Germinal center (tissue), 1 donor: ENCODE data around the gene ABCA13.

Experiments
- DNase-seq: peaks from one replicate; pipeline ENCODE4 v3.0.0; 2012; ENCODE audit warnings: mixed read lengths, low spot score

ABCA13 gene

GRCh38 chr7:48518092-48518491 lies 346.8 kb downstream of the ABCA13 start:
- no peak for DNase-seq

- no peak for DNase-seq
Measured at GRCh38 chr7:48522692-48523091, 351.4 kb downstream of the ABCA13 start.

- no peak for DNase-seq
Measured at GRCh38 chr7:48525736-48526732, 354.8 kb downstream of the ABCA13 start.

DNA sequence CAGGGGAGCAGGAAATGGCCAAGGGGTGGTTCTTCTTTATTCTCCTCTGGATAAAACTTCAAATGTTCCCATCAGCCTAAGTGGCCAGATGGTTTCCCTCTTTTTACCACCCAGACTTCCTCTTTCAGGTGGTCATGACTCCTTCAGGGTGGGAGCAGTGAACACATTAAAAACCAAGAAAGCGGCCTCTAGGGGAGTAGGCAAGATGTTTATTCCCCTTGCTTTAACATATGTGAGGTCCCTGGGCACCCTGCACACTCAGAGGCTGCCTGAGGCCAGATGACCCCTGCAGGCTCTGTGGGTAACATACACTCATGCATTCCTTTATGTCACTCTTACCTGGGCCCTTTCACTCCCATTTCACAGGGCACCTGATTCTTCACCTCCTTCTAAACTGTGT lies 357.4 kb downstream of the ABCA13 start:
- DNase-seq, result no peak

GRCh38 chr7:48537561-48537960 lies 366.3 kb downstream of the ABCA13 start:
- no peak for DNase-seq

DNA sequence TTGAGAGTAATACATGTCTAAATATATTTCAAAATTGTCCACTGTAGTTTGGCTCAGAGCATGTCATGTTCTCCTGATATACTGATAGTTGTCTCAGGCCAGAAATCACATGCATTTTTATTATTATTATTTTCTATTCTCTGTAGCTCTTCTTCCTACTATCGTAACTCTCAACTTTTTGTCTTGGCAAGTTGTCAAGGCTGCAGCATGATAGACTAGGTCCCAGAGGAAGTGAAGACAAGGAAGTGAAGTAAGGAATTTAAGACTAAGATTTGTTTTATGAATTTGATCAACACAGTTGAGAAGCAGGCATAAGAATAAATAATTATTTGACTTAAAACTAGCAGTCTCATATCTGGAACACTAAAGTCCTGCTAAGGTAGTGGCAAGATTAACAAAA lies 369.5 kb downstream of the ABCA13 start:
- no peak for DNase-seq

- DNase-seq, result no peak
Measured at GRCh38 chr7:48548667-48549066, 377.4 kb downstream of the ABCA13 start.

DNA sequence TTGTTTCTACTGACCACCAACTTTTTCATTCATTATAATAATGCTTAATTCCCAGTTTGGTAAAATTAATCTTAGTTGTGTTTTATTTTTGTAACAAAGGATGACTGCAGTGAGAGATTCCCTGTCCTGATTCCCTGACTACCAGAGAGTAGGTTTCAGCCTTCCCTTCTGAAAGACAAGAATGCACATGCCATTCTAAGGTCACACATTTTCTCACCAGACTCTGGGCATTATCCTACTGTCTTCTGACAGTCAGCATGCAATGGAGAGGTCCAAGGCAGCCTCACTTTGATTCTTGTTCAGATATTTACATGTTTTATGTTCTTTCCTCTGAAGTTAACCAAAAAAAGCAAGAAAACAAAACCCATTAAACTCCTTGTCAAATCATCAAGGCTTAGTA lies 380.4 kb downstream of the ABCA13 start:
- DNase-seq, result no peak

GRCh38 chr7:48563334-48563733 lies 392.1 kb downstream of the ABCA13 start:
- DNase-seq, result no peak

GRCh38 chr7:48575516-48575915 lies 404.3 kb downstream of the ABCA13 start:
- no peak for DNase-seq

DNA sequence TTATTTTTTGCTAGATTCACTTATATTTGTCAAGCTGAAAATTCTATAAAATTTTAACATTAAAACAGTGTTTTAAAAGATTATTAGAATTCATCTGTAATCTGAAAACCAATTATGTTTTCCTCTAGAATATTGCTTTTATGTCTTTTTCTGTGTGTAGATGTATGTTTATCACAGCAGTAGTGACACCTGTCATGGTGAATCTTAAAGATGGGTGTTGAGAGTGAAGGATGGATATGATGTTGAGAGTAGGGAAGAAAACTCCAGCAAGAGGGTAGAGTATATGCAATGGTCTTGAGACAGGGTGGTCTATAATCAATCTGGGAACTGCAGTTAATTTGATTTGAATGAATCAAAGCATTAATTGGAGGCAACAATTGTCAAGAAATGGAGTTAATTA lies 416.2 kb downstream of the ABCA13 start:
- DNase-seq, result no peak

DNA sequence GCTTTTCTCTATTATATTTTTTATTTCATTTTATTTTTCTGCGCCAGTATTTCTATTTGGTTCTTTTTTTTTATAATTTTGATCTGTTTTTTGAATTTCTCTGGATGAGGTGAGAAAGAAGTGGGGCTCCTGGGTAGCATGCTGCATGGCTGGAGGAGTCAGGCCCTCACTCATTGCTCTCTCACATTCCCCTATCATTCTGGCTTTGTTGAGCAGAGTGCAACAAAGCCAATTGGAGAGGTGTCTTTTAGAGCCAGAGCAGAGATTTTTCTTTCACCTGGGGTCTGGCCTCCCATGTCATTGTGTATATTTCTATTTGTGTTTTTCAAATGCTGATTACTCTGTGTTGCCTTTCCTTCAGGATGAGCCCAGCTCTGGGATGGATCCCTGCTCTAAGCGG lies 423.1 kb downstream of the ABCA13 start:
- no peak for DNase-seq

- DNase-seq, result no peak
Measured at GRCh38 chr7:48595756-48596155, 424.5 kb downstream of the ABCA13 start.

- no peak for DNase-seq
Measured at GRCh38 chr7:48610705-48611104, 439.4 kb downstream of the ABCA13 start.

GRCh38 chr7:48611993-48612392 lies 440.7 kb downstream of the ABCA13 start:
- DNase-seq, result no peak

DNA sequence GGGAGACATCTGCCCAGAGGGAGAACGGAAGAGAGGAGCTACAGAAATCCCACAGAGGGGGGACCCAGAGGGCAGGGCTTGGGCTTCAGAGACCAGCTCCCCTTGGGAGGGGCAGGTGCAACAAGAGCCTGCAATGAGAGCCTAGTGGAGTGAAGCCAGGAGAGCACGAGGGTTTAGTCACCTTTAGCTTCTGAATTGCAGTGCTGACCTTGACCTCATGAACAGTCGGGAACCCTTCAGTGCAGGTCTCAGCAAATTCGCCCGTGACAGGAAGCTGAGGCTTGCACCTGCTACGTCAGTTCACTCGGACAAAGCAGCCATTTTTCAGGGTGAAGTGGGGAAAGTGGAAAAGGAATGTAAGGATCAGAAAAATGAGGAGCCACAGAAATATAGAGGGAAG lies 446.2 kb downstream of the ABCA13 start:
- no peak for DNase-seq

DNA sequence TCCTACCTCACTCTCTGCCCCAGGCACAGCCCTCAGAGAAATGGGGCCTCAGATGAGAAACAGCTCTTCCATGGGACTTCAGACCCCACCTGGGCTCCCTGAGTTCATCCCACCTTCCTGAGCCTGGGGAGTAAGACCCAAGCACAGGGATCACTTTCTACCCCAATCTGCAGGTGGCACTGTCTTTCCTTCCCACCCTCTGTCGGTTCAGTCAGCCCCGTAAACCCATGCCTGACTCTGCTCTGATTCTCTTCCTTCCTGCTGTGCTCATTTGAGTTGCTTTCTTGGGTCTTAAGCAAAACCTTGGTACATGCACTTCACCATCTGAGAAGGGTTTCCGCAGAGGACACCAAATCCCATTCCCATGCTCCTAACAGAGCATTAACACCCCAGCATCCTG lies 446.7 kb downstream of the ABCA13 start:
- no peak for DNase-seq

DNA sequence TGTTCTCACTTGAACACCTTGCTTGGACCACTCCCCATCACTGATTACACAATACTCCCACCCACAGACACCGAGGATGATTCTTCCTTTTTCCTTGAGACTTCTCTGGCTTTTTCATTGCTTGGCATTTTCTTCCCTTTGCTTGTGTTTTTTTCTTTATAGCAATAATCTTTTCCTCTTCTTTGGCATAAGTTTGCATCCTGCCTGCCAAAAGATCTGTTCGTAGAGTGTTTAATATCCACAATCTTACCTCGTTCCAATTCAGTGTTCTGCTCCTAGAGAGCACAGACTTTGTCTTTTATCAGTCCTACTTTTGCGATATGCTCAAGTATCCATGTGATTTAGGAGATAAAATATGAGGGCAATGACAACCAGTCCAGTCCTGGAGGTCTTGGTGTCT lies 449.8 kb downstream of the ABCA13 start:
- DNase-seq, result no peak

DNA sequence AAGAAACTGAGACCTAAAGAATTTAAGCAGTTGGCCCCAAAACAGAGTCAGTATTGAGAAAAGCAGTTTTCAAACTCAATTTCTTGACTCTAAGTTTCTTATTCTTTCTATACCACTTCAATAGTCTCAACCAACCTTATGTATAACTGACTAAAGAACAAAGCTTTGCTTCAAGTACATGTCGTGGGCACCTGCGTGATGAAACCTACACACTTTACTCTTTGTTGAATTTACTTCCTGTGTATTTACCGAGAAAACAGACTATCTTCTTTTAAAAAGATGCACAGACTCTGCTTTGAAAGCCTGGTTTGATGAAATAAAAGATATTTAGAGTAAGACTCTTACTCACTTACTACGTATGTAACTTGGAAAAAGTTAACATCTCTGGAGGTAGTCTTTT lies 455.9 kb downstream of the ABCA13 start:
- DNase-seq, result no peak

GRCh38 chr7:48628793-48629349 lies 457.6 kb downstream of the ABCA13 start:
- DNase-seq, result no peak

- DNase-seq, result no peak
Measured at GRCh38 chr7:48634116-48634632, 462.9 kb downstream of the ABCA13 start.

- DNase-seq, result no peak
Measured at GRCh38 chr7:48635796-48636195, 464.5 kb downstream of the ABCA13 start.

- DNase-seq, result no peak
Measured at GRCh38 chr7:48636391-48637015, 465.2 kb downstream of the ABCA13 start.
